Middle frontal gyrus (tissue), 1 donor: ENCODE data around the gene CACNA1G.

Source experiments
- DNase-seq: peaks from one replicate; pipeline ENCODE4 v3.0.0-alpha.2; 2015; ENCODE audit warnings: low spot score; ENCODE audit errors: extremely low spot score

CACNA1G gene

DNA sequence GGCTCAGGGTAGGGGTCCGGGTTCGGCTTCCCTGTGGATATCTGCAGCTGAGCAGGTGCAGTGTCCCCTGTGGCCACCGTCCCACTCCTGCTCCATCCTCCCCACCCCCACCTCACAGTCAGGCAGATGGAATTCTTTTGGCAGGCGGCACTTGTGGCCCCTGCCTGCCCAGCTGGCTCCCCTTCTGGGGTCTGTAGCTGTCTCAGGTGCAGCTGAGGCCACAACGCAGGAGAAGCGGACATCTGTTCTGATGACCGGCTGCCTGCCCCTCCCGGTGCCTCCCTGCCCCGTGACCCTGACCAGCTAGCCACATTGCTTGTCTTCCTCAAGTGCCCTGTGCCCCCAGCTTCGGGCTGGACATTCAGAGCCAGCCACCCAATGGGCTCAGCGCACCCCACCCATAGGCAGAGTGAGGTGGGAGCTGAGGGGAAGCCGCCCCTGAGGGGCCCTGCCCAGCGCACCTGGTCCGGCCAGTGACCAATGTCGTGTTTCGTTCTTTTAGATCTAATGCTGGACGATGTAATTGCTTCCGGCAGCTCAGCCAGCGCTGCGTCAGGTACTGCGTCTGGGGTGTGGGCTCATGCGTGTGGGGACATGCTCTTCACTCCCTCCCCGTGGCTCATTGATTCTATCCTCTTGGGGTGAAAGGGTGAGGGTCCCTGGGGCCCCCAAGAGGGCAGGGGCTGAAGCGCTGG is 49.0 kb downstream of the CACNA1G start:
- DNase-seq: no peak

DNA sequence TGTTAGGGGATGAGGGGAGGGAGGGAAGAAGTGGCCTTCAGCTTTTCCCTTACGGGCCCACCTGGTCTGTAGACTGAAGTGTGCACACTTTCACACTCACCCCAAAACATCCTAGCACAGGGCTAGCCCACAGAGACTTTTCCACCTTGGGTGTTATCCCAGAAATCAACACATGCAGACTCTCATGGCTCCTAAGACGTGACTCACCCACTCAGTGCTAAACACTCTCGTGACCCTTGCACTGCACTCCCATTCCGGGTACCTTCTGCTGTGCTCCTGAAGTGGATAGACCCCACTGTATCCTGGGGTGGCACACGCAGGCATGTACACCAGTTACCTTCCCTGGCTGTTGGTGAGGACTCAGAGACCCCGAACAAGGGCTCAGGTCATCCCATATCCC is 51.1 kb downstream of the CACNA1G start:
- DNase-seq: no peak

- DNase-seq: no peak
Observed at GRCh38 chr17:50612281-50612680, 51.8 kb downstream of the CACNA1G start.

- DNase-seq: no peak
Observed at GRCh38 chr17:50613007-50613992, 52.8 kb downstream of the CACNA1G start.

GRCh38 chr17:50614471-50615051 is 54.0 kb downstream of the CACNA1G start:
- no peak for DNase-seq

GRCh38 chr17:50615828-50616227 is 55.3 kb downstream of the CACNA1G start:
- no peak for DNase-seq

DNA sequence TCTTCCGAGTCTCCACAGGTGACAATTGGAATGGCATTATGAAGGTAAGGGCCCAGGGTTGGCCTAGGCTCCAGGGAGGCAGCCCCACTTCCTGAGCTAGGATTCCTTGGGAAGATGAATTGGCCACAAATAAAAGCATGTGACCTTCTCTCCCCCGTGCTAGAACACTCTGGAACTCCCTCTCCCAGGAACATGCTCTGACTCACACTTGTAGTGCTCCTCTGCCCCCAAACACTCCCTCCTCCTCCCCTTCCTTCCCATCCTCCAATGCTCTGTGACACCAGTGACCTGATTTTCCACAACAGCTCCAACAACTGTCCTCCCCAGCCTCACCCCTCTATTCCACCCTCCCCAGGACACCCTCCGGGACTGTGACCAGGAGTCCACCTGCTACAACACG is 57.8 kb downstream of the CACNA1G start:
- DNase-seq: no peak

DNA sequence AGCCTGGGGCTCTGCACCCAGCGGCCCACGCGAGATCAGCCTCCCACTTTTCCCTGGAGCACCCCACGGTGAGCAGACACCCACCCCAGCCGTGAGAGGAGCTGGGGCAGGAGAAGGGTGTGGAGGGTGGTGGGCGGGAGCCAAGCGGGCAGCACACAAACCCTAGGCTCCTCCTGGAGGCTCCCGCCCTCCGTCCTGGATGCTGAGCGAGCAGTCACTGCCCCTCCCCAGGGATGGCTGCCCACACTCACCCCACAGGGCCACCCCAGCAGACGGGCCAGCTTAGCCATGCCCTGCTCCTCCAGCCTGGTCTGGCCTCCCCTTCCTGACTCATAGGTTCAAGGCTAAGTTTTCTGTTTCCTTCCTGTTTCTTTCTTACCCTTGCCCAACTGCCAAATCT is 58.4 kb downstream of the CACNA1G start:
- no peak for DNase-seq

DNA sequence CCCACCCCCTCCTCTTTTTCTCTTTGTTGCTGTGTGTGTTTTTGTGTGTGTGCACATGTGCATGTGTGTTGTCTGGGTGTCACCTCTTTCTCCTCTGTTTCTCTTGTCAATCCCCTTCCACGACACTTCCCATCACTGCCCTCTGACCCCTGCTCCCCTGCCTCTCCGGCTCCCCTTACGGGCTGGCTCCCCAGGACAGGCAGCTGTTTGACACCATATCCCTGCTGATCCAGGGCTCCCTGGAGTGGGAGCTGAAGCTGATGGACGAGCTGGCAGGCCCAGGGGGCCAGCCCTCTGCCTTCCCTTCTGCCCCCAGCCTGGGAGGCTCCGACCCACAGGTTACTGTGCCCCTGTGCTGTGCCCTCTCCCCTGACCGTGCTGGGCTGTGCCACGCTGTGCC is 59.0 kb downstream of the CACNA1G start:
- no peak for DNase-seq

DNA sequence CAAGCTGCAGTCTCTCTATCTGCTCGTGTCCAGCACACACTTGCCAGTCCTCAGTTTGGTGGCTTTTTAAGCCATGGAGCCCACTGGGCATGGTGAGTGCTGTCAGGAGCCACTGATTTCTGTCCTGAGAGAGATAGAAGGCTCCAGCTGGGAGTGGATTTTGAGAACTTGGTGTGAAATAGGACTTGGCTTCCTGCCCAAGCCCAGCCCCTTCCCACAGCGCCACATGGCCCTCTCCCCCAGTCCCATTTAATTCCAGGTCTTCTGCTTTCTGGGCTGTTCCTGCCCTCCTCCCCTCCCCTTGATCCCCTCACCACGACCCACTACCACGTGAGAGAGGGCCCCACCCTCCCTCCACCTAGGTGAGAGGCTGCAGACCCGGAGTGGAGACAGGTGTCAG is 59.7 kb downstream of the CACNA1G start:
- DNase-seq: no peak

DNA sequence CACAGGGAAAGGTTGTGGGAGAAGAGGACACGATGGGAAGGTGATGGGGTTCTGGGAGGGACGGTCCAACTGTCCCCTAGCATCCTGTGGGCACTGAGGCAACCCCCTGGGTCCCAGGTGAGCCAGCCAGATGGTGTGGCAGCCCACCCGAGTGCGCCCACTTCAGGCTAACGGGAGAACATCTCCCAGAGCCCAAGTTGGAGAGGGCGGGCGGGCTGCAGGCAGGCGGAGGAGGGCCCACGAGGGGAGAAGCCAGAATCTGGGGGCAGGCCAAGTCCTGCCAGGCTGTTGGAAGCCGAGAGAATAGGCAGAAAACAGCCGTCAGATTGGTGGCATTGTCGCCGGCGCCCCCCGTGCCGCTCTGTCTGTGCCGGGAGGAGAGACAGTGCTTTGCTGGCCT is 60.3 kb downstream of the CACNA1G start:
- no peak for DNase-seq

DNA sequence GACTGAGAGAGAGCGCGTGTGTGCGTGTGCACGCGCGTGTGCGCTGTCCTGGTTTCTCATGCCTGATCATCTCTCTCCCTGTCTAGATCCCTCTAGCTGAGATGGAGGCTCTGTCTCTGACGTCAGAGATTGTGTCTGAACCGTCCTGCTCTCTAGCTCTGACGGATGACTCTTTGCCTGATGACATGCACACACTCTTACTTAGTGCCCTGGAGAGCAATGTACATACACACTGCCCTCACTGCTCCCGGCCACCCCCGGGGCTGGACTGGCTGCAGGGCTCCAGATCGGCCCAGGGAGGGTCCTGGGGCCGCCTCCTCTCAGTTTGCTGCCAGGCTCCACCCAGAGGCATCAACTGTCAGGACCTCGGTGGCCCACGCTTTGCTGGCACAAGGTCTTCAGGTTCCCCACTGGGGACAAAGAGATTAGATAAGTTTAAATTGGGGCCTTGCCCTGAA is 61.1 kb downstream of the CACNA1G start:
- DNase-seq: no peak

DNA sequence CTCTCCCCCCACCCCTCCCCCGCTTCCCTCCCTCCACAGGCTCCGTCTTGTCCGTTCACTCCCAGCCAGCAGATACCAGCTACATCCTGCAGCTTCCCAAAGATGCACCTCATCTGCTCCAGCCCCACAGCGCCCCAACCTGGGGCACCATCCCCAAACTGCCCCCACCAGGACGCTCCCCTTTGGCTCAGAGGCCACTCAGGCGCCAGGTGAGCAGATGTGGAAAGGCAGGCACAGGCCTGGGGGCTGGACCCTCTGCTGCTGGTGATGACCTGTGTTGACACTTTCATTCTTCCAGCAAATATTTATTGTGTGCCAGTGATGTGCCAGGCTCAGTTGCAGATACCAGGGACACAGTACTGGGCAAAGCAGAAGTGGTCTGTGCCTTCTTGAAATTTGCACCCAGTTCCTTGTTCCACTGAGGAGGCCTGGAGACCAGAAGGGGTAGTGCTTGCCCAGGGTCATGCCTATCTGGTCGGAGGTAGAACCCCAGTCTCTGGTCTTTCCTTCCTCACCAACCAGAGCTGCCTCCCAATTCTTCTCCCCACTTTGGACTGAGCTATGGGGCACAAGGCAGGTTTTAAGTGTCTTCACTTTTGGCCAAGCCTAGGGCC is 63.9 kb downstream of the CACNA1G start:
- DNase-seq: no peak

GRCh38 chr17:50625032-50625871 is 64.7 kb downstream of the CACNA1G start:
- no peak for DNase-seq

DNA sequence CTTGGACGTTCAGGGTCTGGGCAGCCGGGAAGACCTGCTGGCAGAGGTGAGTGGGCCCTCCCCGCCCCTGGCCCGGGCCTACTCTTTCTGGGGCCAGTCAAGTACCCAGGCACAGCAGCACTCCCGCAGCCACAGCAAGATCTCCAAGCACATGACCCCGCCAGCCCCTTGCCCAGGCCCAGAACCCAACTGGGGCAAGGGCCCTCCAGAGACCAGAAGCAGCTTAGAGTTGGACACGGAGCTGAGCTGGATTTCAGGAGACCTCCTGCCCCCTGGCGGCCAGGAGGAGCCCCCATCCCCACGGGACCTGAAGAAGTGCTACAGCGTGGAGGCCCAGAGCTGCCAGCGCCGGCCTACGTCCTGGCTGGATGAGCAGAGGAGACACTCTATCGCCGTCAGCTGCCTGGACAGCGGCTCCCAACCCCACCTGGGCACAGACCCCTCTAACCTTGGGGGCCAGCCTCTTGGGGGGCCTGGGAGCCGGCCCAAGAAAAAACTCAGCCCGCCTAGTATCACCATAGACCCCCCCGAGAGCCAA is 65.6 kb downstream of the CACNA1G start:
- DNase-seq: no peak

DNA sequence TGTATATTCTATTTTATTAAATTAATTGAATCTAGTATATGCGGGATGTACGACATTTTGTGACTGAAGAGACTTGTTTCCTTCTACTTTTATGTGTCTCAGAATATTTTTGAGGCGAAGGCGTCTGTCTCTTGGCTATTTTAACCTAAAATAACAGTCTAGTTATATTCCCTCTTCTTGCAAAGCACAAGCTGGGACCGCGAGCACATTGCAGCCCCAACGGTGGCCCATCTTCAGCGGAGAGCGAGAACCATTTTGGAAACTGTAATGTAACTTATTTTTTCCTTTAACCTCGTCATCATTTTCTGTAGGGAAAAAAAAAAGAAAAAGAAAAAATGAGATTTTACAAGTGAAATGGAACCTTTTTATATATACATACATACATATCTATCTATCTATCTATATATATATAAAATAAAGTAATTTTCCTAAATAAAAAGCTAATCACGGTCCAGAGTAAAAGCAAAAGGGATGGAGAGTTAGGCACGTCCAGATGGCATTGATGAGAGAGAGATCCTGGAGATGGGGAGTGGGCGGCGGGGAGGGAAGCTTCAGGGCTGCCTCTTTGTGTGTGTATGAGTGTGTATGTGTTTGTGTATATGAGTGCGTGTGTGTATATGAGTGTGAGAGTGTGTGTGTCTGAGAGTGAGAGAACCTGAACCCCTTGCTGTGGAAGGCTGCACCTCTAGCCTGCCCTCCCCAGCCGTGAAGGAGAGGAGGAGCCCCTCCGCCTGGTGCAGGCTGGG is 66.7 kb downstream of the CACNA1G start:
- no peak for DNase-seq

GRCh38 chr17:50627782-50628601 is 67.5 kb downstream of the CACNA1G start:
- no peak for DNase-seq

DNA sequence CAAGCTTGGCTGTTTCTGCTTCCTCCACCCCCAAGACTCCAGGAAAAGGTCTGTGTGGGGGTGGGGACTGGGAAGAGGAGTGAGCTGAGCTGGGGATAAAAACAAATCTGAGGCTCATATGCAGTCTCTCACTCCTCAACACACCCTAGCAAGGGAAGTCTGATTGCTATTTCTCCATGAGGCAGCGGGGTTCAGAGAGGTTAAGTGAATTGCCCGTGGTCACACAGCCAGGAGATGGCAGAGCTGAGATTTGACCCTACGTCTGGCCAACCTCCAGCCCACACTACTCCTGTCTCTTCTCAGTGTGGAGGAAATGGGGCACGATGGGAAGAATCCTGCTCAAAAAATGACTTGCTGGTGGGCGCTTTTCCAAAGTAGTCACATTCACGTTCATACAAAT is 69.4 kb downstream of the CACNA1G start:
- no peak for DNase-seq
